CD4-positive, alpha-beta memory T cell (primary cell): Measurements from ENCODE around the gene OLAH. TPM values are rescaled to one million over a fixed set of nuclear protein-coding genes. Genes with fewer than 3 reads are reported as not detected.
"Not testable (repeated sequence)": the region's sequence is repeated elsewhere in the genome, so short reads cannot be mapped to it uniquely, and the experiment has no call there.

Experiments
- CTCF ChIA-PET: fragments of 350-600 bp; sonication (Branson Sonifier 250); formaldehyde crosslinking; loops from one replicate; lab custom pipeline; 2021; ENCODE audit warnings: inconsistent platforms; ENCODE audit not compliant: partially characterized antibody; lab: Charles Lee
- POLR2A ChIA-PET: fragments of 350-600 bp; sonication (Branson Sonifier 250); formaldehyde crosslinking; loops from one replicate; lab custom pipeline; 2021; ENCODE audit not compliant: partially characterized antibody; lab: Charles Lee
- DNase-seq, 5 donors: peaks; one replicate each; pipeline versions ENCODE4 v3.0.0 to v3.0.0-alpha.2; 2020 to 2022; ENCODE audit warnings: mixed read lengths in 1 of 5
- H3K27ac ChIP-seq: one replicate; pipeline ENCODE4 v1.7.0; 2013; ENCODE audit warnings: low read depth, low read length
- H3K27me3 ChIP-seq: 2 replicates; pipeline ENCODE4 v1.7.0; 2013; ENCODE audit warnings: mild to moderate bottlenecking, low read length, moderate library complexity; ENCODE audit not compliant: insufficient read depth
- H3K36me3 ChIP-seq: 2 replicates; pipeline ENCODE4 v1.7.0; 2013; ENCODE audit warnings: mild to moderate bottlenecking, low read length, moderate library complexity; ENCODE audit not compliant: insufficient read depth
- H3K4me1 ChIP-seq: 2 replicates; pipeline ENCODE4 v1.7.0; 2013; ENCODE audit warnings: mild to moderate bottlenecking, low read length, moderate library complexity; ENCODE audit not compliant: insufficient read depth
- H3K4me3 ChIP-seq, 2 donors: one replicate each; pipeline ENCODE4 v1.7.0; 2013; ENCODE audit warnings: low read length in 2 of 2, mild to moderate bottlenecking in 1 of 2
- H3K9me3 ChIP-seq, 2 donors: one replicate each; pipeline ENCODE4 v1.7.0; 2013; ENCODE audit warnings: low read length in 2 of 2, control low read depth in 1 of 2; ENCODE audit not compliant: control insufficient read depth in 1 of 2
- H3K27ac Mint-ChIP-seq, 7 donors: one replicate each; pipeline ENCODE4 v1.8.0; 2020 to 2021; ENCODE audit warnings: mixed read lengths in 7 of 7, mild to moderate bottlenecking in 6 of 7, inconsistent platforms in 3 of 7, moderate library complexity in 3 of 7
- H3K27me3 Mint-ChIP-seq, 2 donors: one replicate each; pipeline ENCODE4 v1.8.0; 2020 to 2021; ENCODE audit warnings: mixed read lengths in 2 of 2
- H3K36me3 Mint-ChIP-seq, 2 donors: one replicate each; pipeline ENCODE4 v1.8.0; 2020 to 2021; ENCODE audit warnings: mixed read lengths in 2 of 2, inconsistent platforms in 1 of 2, mild to moderate bottlenecking in 1 of 2
- H3K4me1 Mint-ChIP-seq, 4 donors: one replicate each; pipeline ENCODE4 v1.8.0; 2020 to 2021; ENCODE audit warnings: mixed read lengths in 4 of 4, mild to moderate bottlenecking in 1 of 4
- H3K4me3 Mint-ChIP-seq, 8 donors: one replicate each; pipeline ENCODE4 v1.8.0; 2020 to 2021; ENCODE audit warnings: mixed read lengths in 8 of 8, mild to moderate bottlenecking in 7 of 8, moderate library complexity in 6 of 8, inconsistent platforms in 3 of 8
- H3K9me3 Mint-ChIP-seq, 8 donors: one replicate each; pipeline ENCODE4 v1.8.0; 2020 to 2021; ENCODE audit warnings: mixed read lengths in 8 of 8, mild to moderate bottlenecking in 5 of 8, inconsistent platforms in 3 of 8, moderate library complexity in 1 of 8
- intact Hi-C: fragments of 100-400 bp; cut with micrococcal nuclease; formaldehyde crosslinking; loops from one replicate; pipeline ENCODE4 v1.15.1; 2023
- polyA plus RNA-seq, 2 donors: library from polyadenylated mRNA; unstranded; fragments of 300-500 nt; fragmentation: Illumina TruSeq; gene quantifications; one replicate each; pipeline ENCODE4 v1.2.3, GENCODE V29; 2021
- total RNA-seq, 2 experiments: library from RNA; stranded (reverse); gene quantifications; one replicate each; pipeline ENCODE4 v1.2.3, GENCODE V29; 2021

OLAH gene
- total and polyA plus RNA-seq, 4 experiments from 2014 or later = 0.20 to 1.4 TPM; not detected in 2

DNA sequence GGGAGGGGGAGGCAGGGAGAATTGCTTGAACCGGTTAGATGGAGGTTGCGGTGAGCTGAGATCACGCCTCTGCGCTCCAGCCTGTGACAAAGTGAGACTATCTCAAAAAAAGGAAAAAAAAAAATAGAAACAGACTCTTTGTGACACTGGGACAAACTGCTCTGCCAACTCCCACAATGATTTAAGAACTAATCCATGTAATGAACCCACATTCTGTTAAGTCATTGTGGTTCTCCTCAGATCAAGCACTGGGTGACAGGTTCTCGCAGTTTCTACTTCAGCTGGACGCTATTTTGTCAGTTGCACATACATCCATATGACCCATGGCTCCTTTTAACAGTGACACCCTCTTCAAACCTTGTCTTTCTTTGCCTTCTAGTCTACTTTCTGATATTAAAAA is 18.7 kb upstream of the OLAH start:
- DNase-seq, H3K36me3 ChIP-seq, H3K36me3 Mint-ChIP-seq, CTCF ChIA-PET, H3K27me3 ChIP-seq, H3K4me1 Mint-ChIP-seq, H3K27me3 Mint-ChIP-seq, H3K9me3 Mint-ChIP-seq, H3K27ac ChIP-seq, POLR2A ChIA-PET, intact Hi-C loops, H3K4me1 ChIP-seq, H3K9me3 ChIP-seq, H3K4me3 Mint-ChIP-seq, H3K4me3 ChIP-seq: not testable (repeated sequence)
- peak overlapping the region in 1 of 7 donors; percentile 25 for H3K27ac Mint-ChIP-seq

DNA sequence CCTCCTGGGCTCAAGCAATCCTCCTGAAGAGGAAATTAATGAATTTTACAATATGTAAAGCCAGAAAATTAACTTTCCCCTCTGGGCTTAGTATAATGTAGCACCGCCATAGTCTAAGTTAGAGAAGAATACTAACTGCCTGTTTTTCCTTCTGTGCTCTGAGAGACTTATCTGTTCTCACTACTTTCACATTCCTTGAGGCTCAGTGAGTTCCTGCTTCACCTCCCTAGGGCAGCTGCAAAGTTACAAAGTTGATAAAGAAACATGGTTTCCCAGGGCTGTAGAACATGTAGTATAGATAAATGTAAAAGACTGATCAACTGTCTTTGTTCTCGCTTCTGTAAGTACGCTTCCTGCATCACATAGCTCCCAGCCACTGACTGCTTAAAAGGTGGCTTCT is 16.0 kb upstream of the OLAH start:
- no peaks in the 10 kb centered on the region for H3K9me3 ChIP-seq
- Mint-ChIP-seq H3K4me3 (no peak overlapping the region), H3K4me1 (peaks cover 0 to 9% (median 6%) of the 10 kb centered on the region in 4 donors), H3K36me3 (no peaks in the 10 kb centered on the region), H3K27me3 (peaks cover 2 to 3% of the 10 kb centered on the region in 2 donors), H3K9me3 (peaks cover 0 to 1% (median 0%) of the 10 kb centered on the region in 8 donors), H3K27ac (peak overlapping the region in 1 of 7 donors; percentile 70)
- no peak overlapping the region for H3K27ac ChIP-seq
- no peak overlapping the region for H3K4me3 ChIP-seq
- H3K4me1 ChIP-seq = no peaks in the 10 kb centered on the region
- POLR2A ChIA-PET = no interaction called here
- H3K27me3 ChIP-seq = no peaks in the 10 kb centered on the region
- CTCF ChIA-PET = no interaction called here
- no peak for DNase-seq
- intact Hi-C loops = no loop called here
- no peaks in the 10 kb centered on the region for H3K36me3 ChIP-seq

DNA sequence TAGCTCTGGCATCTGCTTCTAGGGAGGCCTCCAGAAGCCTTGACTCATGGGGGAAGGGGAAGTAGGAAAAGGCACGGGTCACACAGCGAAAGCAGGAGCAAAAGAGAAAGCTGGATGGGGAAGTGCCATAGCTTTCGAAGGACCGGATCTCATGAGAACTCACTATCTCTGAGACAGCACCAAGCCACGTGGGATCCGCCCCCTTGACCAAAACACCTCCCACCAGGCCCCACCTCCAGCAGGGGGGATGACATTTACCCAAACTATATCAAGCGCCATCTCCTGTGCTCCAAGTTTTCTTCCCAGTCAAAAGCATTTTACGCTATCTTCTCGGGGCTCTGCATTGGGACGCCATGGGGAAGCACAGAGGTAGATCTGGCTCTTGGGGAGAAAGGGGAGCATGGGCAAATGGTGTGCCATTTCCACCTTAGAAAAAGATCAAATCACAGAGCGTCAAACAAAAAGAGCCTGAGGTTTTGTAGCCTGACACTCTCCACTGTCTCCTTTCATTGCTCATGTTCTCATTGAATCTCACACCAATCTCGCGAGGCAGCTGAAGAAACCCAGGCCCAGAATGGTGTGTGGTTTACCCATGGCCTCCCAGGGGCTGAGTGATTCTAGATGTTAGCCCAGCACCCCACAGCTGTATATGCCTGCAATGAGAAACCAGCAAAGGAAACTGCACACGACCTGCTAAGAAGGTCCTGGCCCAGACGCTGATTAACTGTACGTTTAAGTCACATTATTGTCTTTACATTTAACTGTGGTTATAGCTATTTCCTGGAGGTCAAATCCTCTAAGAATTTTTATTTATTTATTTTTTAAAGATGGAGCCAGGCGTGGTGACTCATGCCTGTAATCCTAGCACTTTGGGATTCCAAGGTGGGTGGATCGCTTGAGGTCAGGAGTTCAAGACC is 8.1 kb upstream of the OLAH start:
- Histone ChIP-seq H3K4me3 (no peak overlapping the region), H3K9me3 (no peaks in the 10 kb centered on the region), H3K36me3 (no peaks in the 10 kb centered on the region), H3K27ac (no peak overlapping the region), H3K27me3 (no peaks in the 10 kb centered on the region), H3K4me1 (no peaks in the 10 kb centered on the region)
- ChIA-PET POLR2A (no interaction called here), CTCF (no interaction called here)
- intact Hi-C loops = no loop called here
- DNase-seq = no peak
- Mint-ChIP-seq H3K27me3 (peaks cover 0 to 2% of the 10 kb centered on the region in 2 donors), H3K4me3 (no peak overlapping the region), H3K36me3 (no peaks in the 10 kb centered on the region), H3K9me3 (peaks cover 0 to 2% (median 0%) of the 10 kb centered on the region in 8 donors), H3K27ac (no peak overlapping the region), H3K4me1 (no peaks in the 10 kb centered on the region)

DNA sequence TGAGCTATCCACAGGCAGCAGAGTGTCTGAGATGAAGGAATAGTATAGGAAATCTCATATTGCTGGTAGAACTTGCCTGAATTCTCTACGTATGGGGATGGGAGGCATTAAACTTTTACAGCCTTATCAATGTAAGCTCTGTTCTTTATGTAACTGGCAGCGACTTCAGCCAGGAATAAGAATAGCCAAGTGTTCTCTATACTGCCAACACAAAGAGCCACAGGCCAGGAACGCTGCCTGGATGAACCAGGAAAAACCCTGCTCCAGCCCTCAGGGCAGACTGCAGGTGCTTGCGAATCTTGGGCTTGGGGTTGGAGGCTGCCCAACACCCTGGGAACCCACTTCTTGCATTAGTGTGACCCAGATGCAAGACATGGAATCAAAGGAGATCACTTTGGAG is 6.1 kb upstream of the OLAH start:
- no peak for DNase-seq
- H3K4me1 ChIP-seq = no peaks in the 10 kb centered on the region
- CTCF ChIA-PET = no interaction called here
- H3K36me3 ChIP-seq = no peaks in the 10 kb centered on the region
- Mint-ChIP-seq H3K9me3 (peaks cover 0 to 2% (median 0%) of the 10 kb centered on the region in 8 donors), H3K4me1 (no peaks in the 10 kb centered on the region), H3K27ac (no peak overlapping the region), H3K27me3 (no peaks in the 10 kb centered on the region), H3K4me3 (no peak overlapping the region), H3K36me3 (no peaks in the 10 kb centered on the region)
- H3K27ac ChIP-seq = no peak overlapping the region
- H3K4me3 ChIP-seq = no peak overlapping the region
- no peaks in the 10 kb centered on the region for H3K27me3 ChIP-seq
- intact Hi-C loops = no loop called here
- H3K9me3 ChIP-seq = no peaks in the 10 kb centered on the region
- POLR2A ChIA-PET = no interaction called here

DNA sequence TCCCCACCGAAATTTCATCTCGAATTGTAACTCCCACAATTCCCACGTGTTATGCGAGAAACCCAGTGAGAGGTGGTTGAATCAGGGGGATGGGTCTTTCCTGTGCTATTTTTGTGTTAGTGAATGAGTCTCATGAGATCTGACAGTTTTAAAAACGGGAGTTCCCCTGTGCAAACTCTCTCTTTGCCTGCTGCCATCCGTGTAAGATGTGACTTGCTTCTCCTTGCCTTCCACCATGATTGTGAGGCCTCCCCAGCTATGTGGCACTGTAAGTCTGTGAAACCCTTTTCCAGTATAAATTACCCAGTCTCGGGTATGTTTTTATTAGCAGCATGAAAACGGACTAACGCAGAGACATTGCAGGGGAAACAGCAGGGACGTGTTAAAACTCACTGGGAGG is 5.3 kb upstream of the OLAH start:
- H3K27ac Mint-ChIP-seq = no peak overlapping the region
- CTCF ChIA-PET = no interaction called here
- no peak overlapping the region for H3K4me3 Mint-ChIP-seq
- Histone ChIP-seq H3K4me3 (no peak overlapping the region), H3K27ac (no peak overlapping the region), H3K9me3 (no peaks in the 10 kb centered on the region), H3K4me1 (no peaks in the 10 kb centered on the region), H3K36me3 (no peaks in the 10 kb centered on the region), H3K27me3 (no peaks in the 10 kb centered on the region)
- DNase-seq = no peak
- no peaks in the 10 kb centered on the region for H3K36me3 Mint-ChIP-seq
- intact Hi-C loops = no loop called here
- H3K27me3 Mint-ChIP-seq = no peaks in the 10 kb centered on the region
- H3K4me1 Mint-ChIP-seq = no peaks in the 10 kb centered on the region
- H3K9me3 Mint-ChIP-seq = peaks cover 0 to 2% (median 0%) of the 10 kb centered on the region in 8 donors
- POLR2A ChIA-PET = no interaction called here

DNA sequence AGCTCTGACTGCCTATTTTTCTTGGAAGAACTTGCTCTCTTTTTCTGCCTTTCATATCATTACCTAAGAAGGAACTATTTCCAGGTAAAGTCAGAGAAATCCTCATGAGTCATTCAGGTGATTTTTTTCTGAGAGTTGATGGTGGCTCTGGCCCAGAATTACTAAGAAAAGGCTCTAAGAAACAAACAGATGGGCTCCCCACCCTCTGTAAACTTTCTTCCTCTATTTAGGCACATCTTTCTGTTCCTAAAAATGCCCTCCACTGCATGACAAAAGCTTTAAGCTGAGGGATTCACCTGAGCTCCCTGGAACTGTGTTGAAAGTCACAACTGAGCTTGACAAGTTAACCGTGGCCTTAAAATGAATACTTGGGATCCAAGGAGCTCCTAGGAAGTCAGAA is 1.6 kb downstream of the OLAH start:
- no peak overlapping the region for H3K4me3 ChIP-seq
- H3K4me1 ChIP-seq = no peaks in the 10 kb centered on the region
- H3K9me3 Mint-ChIP-seq = no peaks in the 10 kb centered on the region
- H3K4me1 Mint-ChIP-seq = peaks cover 0 to 2% (median under 1%) of the 10 kb centered on the region in 4 donors
- no peak overlapping the region for H3K27ac Mint-ChIP-seq
- intact Hi-C loops = no loop called here
- no peaks in the 10 kb centered on the region for H3K27me3 ChIP-seq
- no peaks in the 10 kb centered on the region for H3K36me3 Mint-ChIP-seq
- H3K4me3 Mint-ChIP-seq = no peak overlapping the region
- DNase-seq = no peak
- no peaks in the 10 kb centered on the region for H3K9me3 ChIP-seq
- no peaks in the 10 kb centered on the region for H3K36me3 ChIP-seq
- ChIA-PET CTCF (no interaction called here), POLR2A (no interaction called here)
- peaks cover 1 to 2% of the 10 kb centered on the region in 2 donors for H3K27me3 Mint-ChIP-seq
- no peak overlapping the region for H3K27ac ChIP-seq

DNA sequence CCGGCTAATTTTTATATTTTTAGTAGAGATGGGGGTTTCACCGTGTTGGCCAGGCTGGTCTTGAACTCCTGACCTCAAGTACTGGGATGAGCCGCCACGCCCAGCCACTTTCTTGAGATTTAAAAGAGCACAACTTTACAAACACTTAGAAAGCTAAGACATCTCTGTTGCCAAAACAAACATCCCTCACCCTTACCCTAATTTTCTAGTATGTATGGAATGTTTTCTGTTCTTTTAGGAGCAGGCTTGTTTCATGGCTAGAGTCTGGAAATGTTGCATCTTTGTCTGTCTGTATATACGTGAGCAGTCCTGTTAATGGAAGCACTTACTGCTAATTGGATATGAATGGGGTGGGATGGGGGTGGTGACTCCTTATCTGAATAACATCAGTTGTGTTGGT is 2.9 kb downstream of the OLAH start:
- H3K27me3 ChIP-seq = no peaks in the 10 kb centered on the region
- Mint-ChIP-seq H3K9me3 (no peaks in the 10 kb centered on the region), H3K36me3 (no peaks in the 10 kb centered on the region), H3K27ac (no peak overlapping the region), H3K27me3 (peaks cover 1 to 2% of the 10 kb centered on the region in 2 donors), H3K4me1 (peaks cover 0 to 2% (median under 1%) of the 10 kb centered on the region in 4 donors), H3K4me3 (no peak overlapping the region)
- CTCF ChIA-PET = no interaction called here
- H3K27ac ChIP-seq = no peak overlapping the region
- H3K4me1 ChIP-seq = no peaks in the 10 kb centered on the region
- no peak for DNase-seq
- H3K4me3 ChIP-seq = no peak overlapping the region
- intact Hi-C loops = no loop called here
- H3K36me3 ChIP-seq = no peaks in the 10 kb centered on the region
- no peaks in the 10 kb centered on the region for H3K9me3 ChIP-seq
- POLR2A ChIA-PET = no interaction called here
